ENCODE data around the gene PUDP. TPM values are rescaled to one million over a fixed set of nuclear protein-coding genes. Genes with fewer than 3 reads are reported as not detected.
"Not testable (repeated sequence)": the region's sequence is repeated elsewhere in the genome, so short reads cannot be mapped to it uniquely, and the experiment has no call there.

Gene PUDP
- polyA plus RNA-seq, 1 experiment = 32.0 TPM

- H3K9me3 ChIP-seq (ENCODE audit: control insufficient read depth, insufficient read depth, low read length) = no peaks in the 10 kb centered on the region
- no peak for DNase-seq (ENCODE audit: low read depth, low spot score)
- no peaks in the 10 kb centered on the region for H3K27me3 ChIP-seq (ENCODE audit: control insufficient read depth, insufficient read depth, low read length)
- TF ChIP-seq CTCF (IDR thresholded peaks at IDR 0.05; ENCODE audit: low read depth, low read length) = no peak
- CTCF ChIA-PET = no interaction called here
- H3K27ac ChIP-seq (ENCODE audit: low read depth, low read length) = no peak overlapping the region
- no peak overlapping the region for H3K4me3 ChIP-seq (ENCODE audit: low read depth, low read length)
- POLR2A ChIA-PET = no interaction called here
These were observed 119.7 kb downstream of the PUDP start for GRCh38 chrX:7028246-7028645.

GRCh38 chrX:7027071-7027470 lies 120.9 kb downstream of the PUDP start:
- H3K27me3 ChIP-seq (ENCODE audit: control insufficient read depth, insufficient read depth, low read length) = no peaks in the 10 kb centered on the region
- no peak for DNase-seq (ENCODE audit: low read depth, low spot score)
- no peak for TF ChIP-seq CTCF (IDR thresholded peaks at IDR 0.05; ENCODE audit: low read depth, low read length)
- H3K27ac ChIP-seq (ENCODE audit: low read depth, low read length) = no peak overlapping the region
- ChIA-PET CTCF (no interaction called here), POLR2A (no interaction called here)
- no peak overlapping the region for H3K4me3 ChIP-seq (ENCODE audit: low read depth, low read length)
- H3K9me3 ChIP-seq (ENCODE audit: control insufficient read depth, insufficient read depth, low read length) = no peaks in the 10 kb centered on the region

GRCh38 chrX:7026365-7026764 lies 121.6 kb downstream of the PUDP start:
- H3K9me3 ChIP-seq (ENCODE audit: control insufficient read depth, insufficient read depth, low read length); DNase-seq (ENCODE audit: low read depth, low spot score); H3K4me3 ChIP-seq (ENCODE audit: low read depth, low read length); CTCF ChIA-PET; H3K27ac ChIP-seq (ENCODE audit: low read depth, low read length); H3K27me3 ChIP-seq (ENCODE audit: control insufficient read depth, insufficient read depth, low read length); POLR2A ChIA-PET: not testable (repeated sequence)

- CTCF ChIA-PET = no interaction called here
- Histone ChIP-seq H3K9me3 (ENCODE audit: control insufficient read depth, insufficient read depth, low read length) (no peaks in the 10 kb centered on the region), H3K27me3 (ENCODE audit: control insufficient read depth, insufficient read depth, low read length) (no peaks in the 10 kb centered on the region), H3K27ac (ENCODE audit: low read depth, low read length) (no peak overlapping the region), H3K4me3 (ENCODE audit: low read depth, low read length) (no peak overlapping the region)
- TF ChIP-seq CTCF (IDR thresholded peaks at IDR 0.05; ENCODE audit: low read depth, low read length) = no peak
- no peak for DNase-seq (ENCODE audit: low read depth, low spot score)
- POLR2A ChIA-PET = no interaction called here
These were observed 122.5 kb downstream of the PUDP start for GRCh38 chrX:7025471-7025870.

- TF ChIP-seq CTCF (IDR thresholded peaks at IDR 0.05; ENCODE audit: low read depth, low read length) = no peak
- H3K9me3 ChIP-seq (ENCODE audit: control insufficient read depth, insufficient read depth, low read length) = no peaks in the 10 kb centered on the region
- H3K4me3 ChIP-seq (ENCODE audit: low read depth, low read length) = no peak overlapping the region
- H3K27me3 ChIP-seq (ENCODE audit: control insufficient read depth, insufficient read depth, low read length) = no peaks in the 10 kb centered on the region
- ChIA-PET CTCF (no interaction called here), POLR2A (no interaction called here)
- no peak overlapping the region for H3K27ac ChIP-seq (ENCODE audit: low read depth, low read length)
- no peak for DNase-seq (ENCODE audit: low read depth, low spot score)
These were observed 123.1 kb downstream of the PUDP start for GRCh38 chrX:7024850-7025249.

GRCh38 chrX:7022996-7023395 lies 125.0 kb downstream of the PUDP start:
- H3K4me3 ChIP-seq (ENCODE audit: low read depth, low read length); H3K9me3 ChIP-seq (ENCODE audit: control insufficient read depth, insufficient read depth, low read length); CTCF ChIA-PET; H3K27ac ChIP-seq (ENCODE audit: low read depth, low read length); POLR2A ChIA-PET; H3K27me3 ChIP-seq (ENCODE audit: control insufficient read depth, insufficient read depth, low read length); DNase-seq (ENCODE audit: low read depth, low spot score): not testable (repeated sequence)

Measured in AG04450 (cell line).